ENCODE results near the gene AFDN.
A peak's percentile ranks its signal among the peaks of the same experiment; 100 is the strongest.

DNA sequence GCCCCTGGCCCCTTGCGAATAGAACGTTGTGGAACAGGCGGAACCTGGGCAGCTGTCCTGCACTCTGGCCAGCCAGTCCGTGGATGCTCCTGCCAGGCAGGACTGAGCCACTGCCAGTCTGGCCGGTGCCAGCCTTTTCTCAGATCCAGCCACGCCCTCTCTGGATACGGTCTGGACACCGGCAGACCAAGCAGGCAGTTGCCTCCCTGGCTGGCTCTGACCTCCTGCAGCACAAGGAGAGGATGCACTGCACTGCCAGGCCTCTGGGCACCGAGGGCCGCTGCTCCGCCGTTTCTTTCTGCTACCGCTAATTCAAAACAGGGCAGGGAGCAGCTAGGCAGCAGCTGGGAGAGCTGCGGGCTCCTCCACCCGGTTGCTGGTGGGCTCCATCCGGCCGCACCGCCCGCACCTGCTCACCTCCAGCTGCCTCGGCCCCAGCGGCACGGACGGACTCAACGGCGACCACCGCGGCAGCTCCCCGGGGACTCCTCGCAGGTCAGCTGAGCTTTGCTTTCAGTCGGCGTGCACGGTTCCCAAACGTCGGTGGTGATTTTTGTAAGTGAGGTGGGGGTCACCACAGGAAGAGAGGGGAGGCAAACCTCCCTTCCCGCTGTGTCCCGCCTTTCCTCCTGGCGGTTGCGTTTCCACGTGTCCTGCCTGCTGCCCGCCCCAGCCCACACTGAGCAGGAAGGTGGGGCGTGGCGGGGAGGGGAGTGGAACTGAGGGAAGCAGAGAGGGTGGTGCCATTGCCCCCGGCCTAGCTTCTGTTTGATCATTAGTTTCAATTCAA lies 30.3 kb upstream of the AFDN start:
- TF ChIP-seq, protein P1, sequence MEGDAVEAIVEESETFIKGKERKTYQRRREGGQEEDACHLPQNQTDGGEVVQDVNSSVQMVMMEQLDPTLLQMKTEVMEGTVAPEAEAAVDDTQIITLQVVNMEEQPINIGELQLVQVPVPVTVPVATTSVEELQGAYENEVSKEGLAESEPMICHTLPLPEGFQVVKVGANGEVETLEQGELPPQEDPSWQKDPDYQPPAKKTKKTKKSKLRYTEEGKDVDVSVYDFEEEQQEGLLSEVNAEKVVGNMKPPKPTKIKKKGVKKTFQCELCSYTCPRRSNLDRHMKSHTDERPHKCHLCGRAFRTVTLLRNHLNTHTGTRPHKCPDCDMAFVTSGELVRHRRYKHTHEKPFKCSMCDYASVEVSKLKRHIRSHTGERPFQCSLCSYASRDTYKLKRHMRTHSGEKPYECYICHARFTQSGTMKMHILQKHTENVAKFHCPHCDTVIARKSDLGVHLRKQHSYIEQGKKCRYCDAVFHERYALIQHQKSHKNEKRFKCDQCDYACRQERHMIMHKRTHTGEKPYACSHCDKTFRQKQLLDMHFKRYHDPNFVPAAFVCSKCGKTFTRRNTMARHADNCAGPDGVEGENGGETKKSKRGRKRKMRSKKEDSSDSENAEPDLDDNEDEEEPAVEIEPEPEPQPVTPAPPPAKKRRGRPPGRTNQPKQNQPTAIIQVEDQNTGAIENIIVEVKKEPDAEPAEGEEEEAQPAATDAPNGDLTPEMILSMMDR (IDR thresholded peaks at IDR 0.05), result peak in 1 of 5 experiments; percentile 3
- peak in 2 of 3 donors; percentile 5 to 35 for TF ChIP-seq POLR2AphosphoS5 (IDR thresholded peaks at IDR 0.05)
- no peak for TF ChIP-seq POLR2A (IDR thresholded peaks at IDR 0.05)
